Stimulated activated CD8-positive, alpha-beta memory T cell treated with anti-CD3 and anti-CD28 coated beads, Interleukin-12 subunit alpha, Interleukin-12 subunit beta, amount 100 ng/mL, for 4 hours (primary cell): ENCODE data around the gene LDLRAD2.

Experiments used
- DNase-seq: peaks from one replicate; pipeline ENCODE4 v3.0.0-alpha.2; 2020; ENCODE audit warnings: low read depth

Gene LDLRAD2

GRCh38 chr1:21860971-21861370 lies 48.9 kb downstream of the LDLRAD2 start:
- DNase-seq, result no peak

GRCh38 chr1:21861602-21862429 lies 49.8 kb downstream of the LDLRAD2 start:
- no peak for DNase-seq

- DNase-seq, result no peak
These were observed 51.9 kb downstream of the LDLRAD2 start for GRCh38 chr1:21863981-21864380.

- DNase-seq, result no peak
These were observed 52.7 kb downstream of the LDLRAD2 start for GRCh38 chr1:21864730-21865129.

GRCh38 chr1:21865609-21865942 lies 53.5 kb downstream of the LDLRAD2 start:
- DNase-seq, result no peak

GRCh38 chr1:21865943-21866706 lies 54.1 kb downstream of the LDLRAD2 start:
- no peak for DNase-seq

GRCh38 chr1:21866707-21867043 lies 54.6 kb downstream of the LDLRAD2 start:
- no peak for DNase-seq

- no peak for DNase-seq
These were observed 55.5 kb downstream of the LDLRAD2 start for GRCh38 chr1:21867451-21867996.

- no peak for DNase-seq
These were observed 56.4 kb downstream of the LDLRAD2 start for GRCh38 chr1:21868482-21868881.

- DNase-seq, result no peak
These were observed 56.9 kb downstream of the LDLRAD2 start for GRCh38 chr1:21868941-21869454.

- no peak for DNase-seq
These were observed 57.6 kb downstream of the LDLRAD2 start for GRCh38 chr1:21869620-21870121.

GRCh38 chr1:21870611-21871010 lies 58.5 kb downstream of the LDLRAD2 start:
- no peak for DNase-seq

- DNase-seq, result no peak
These were observed 59.9 kb downstream of the LDLRAD2 start for GRCh38 chr1:21871943-21872342.

- DNase-seq, result no peak
These were observed 60.5 kb downstream of the LDLRAD2 start for GRCh38 chr1:21872445-21873079.

- DNase-seq, result no peak
These were observed 61.1 kb downstream of the LDLRAD2 start for GRCh38 chr1:21873174-21873573.

- DNase-seq, result no peak
These were observed 61.7 kb downstream of the LDLRAD2 start for GRCh38 chr1:21873761-21874160.

GRCh38 chr1:21874328-21874727 lies 62.3 kb downstream of the LDLRAD2 start:
- DNase-seq, result no peak
